Measurements from ENCODE around the gene HLA-DMA. TPM values are rescaled to one million over a fixed set of nuclear protein-coding genes. Genes with fewer than 3 reads are reported as not detected.

Gene HLA-DMA
- total and polyA plus RNA-seq, 2 of the 4 experiments (the other 2 are of a cell fraction), result 2.3 to 8.3 TPM

DNA sequence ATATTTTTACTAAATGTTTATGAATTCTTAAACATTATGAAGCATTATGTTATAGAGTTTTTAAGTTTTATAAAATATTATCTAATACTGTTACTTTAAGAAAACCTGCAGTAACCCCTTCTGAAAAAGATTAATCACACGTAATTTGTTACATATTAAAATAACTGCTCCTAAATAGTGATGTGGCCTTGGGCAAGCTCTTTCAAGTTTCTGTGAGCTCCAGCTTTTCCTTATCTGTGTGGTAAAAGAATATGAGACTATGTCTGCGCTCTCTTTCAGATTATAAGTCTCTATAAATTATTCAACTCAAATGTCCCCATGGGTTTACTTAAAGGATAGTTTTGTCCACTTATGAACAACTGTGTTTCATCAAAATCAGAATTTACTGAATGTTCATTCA, 44.0 kb downstream of the HLA-DMA start:
- no peaks in the 10 kb centered on the region for H3K79me1 ChIP-seq (ENCODE audit: low read depth in 1 of 2, low read length in 2 of 2)
- no peaks in the 10 kb centered on the region for H3K36me3 ChIP-seq (ENCODE audit: control insufficient read depth, insufficient read depth, low read length)
- in situ Hi-C loops (cut with MboI; ENCODE audit: low sequenced_read_pairs), result no loop called here
- no peak overlapping the region for H2BK15ac ChIP-seq (ENCODE audit: low read depth, low read length)
- no peak overlapping the region for H2BK20ac ChIP-seq (ENCODE audit: low read depth, low read length)
- H2BK120ac ChIP-seq (ENCODE audit: low read depth, low read length), result no peak overlapping the region
- H3K9ac ChIP-seq (ENCODE audit: low read depth, low read length), result no peak overlapping the region
- H2AFZ ChIP-seq (replicated peaks; ENCODE audit: low read length, poor library complexity), result no peak overlapping the region
- H2AK5ac ChIP-seq (ENCODE audit: low read depth, low read length), result no peak overlapping the region
- H3K23ac ChIP-seq (ENCODE audit: low read depth, low read length), result no peak overlapping the region
- no peak overlapping the region for H4K91ac ChIP-seq (ENCODE audit: insufficient read depth, low read depth, low read length)
- H3K4me3 ChIP-seq (ENCODE audit: insufficient read depth, low read depth, low read length), result no peak overlapping the region
- DNase-seq, result no peak
- dilution Hi-C loops (cut with HindIII; ENCODE audit: low sequenced_read_pairs, unreplicated experiment), result no loop called here
- BruUV-seq (replicated peaks), result no TSS peak
- no peaks in the 10 kb centered on the region for H3K9me3 ChIP-seq (ENCODE audit: control insufficient read depth, insufficient read depth, low read length)
- H3K18ac ChIP-seq (ENCODE audit: low read depth, low read length), result no peak overlapping the region
- no peak overlapping the region for H3K27ac ChIP-seq (ENCODE audit: insufficient read depth, low read length)
- no peak overlapping the region for H3K56ac ChIP-seq (ENCODE audit: extremely low read depth, insufficient read depth, low read length)
- peaks cover 3% of the 10 kb centered on the region for H3K4me1 ChIP-seq (ENCODE audit: control insufficient read depth, insufficient read depth, low read length)
- no peak overlapping the region for H2BK5ac ChIP-seq (ENCODE audit: low read depth, low read length, poor library complexity, severe bottlenecking)
- no peak overlapping the region for H4K5ac ChIP-seq (ENCODE audit: low read depth, low read length)
- CTCF ChIA-PET, result no interaction called here
- no peak overlapping the region for H3K4ac ChIP-seq (ENCODE audit: low read depth, low read length)
- H4K8ac ChIP-seq (ENCODE audit: low read depth in 2 of 2, low read length in 2 of 2), result no peak overlapping the region
- no peak overlapping the region for H3K4me2 ChIP-seq (ENCODE audit: low read depth, low read length)
- H4K20me1 ChIP-seq (ENCODE audit: insufficient read depth, low read length), result no peaks in the 10 kb centered on the region
- TF ChIP-seq CHD1 (IDR thresholded peaks at IDR 0.05; ENCODE audit: low read depth, low read length) (no peak), POLR2A (IDR thresholded peaks at IDR 0.05; ENCODE audit: low read depth, low read length) (no peak)
- POLR2A ChIA-PET (ENCODE audit: unreplicated experiment), result no interaction called here
- H2AK9ac ChIP-seq (replicated peaks; ENCODE audit: low read depth, low read length, poor library complexity), result no peak overlapping the region
- H3K9me1 ChIP-seq (ENCODE audit: insufficient read depth, low read length), result 0 out of 2 replicates have a peak, but pooled peaks cover 3% of the 10 kb centered on the region
- intact Hi-C loops (cut with micrococcal nuclease), result no loop called here
- H3K14ac ChIP-seq (replicated peaks; ENCODE audit: low read depth, low read length), result no peak overlapping the region
- no peak for ATAC-seq (ENCODE audit: low read depth)
- peaks cover 3% of the 10 kb centered on the region for H3K27me3 ChIP-seq (ENCODE audit: control insufficient read depth, insufficient read depth, low read length)
- no CpG with 5 or more reads among the region's 2 CpGs for WGBS, 2 experiments (ENCODE audit: extremely low coverage in 2 of 2, insufficient read length in 1 of 2)
